OCI-LY1 (cell line): Measurements from ENCODE around the gene SIVA1.

ENCODE experiments used
- EZH2 ChIP-seq: fragments of 200-600 bp; sonication (generic), shearing (Covaris generic); IDR thresholded peaks from 2 replicates; pipeline ENCODE4 v1.8.0; 2017; ENCODE audit warnings: borderline replicate concordance, mixed run types, mild to moderate bottlenecking, antibody characterized with exemption, low read length, moderate library complexity, mixed read lengths
- TF ChIP-seq, protein P1 (sequence below): fragments of 200-600 bp; sonication (generic), shearing (Covaris generic); IDR thresholded peaks from 2 replicates; pipeline ENCODE4 v1.5.1; 2017; ENCODE audit warnings: mild to moderate bottlenecking, antibody characterized with exemption, low read length, moderate library complexity, mixed read lengths

DNA sequence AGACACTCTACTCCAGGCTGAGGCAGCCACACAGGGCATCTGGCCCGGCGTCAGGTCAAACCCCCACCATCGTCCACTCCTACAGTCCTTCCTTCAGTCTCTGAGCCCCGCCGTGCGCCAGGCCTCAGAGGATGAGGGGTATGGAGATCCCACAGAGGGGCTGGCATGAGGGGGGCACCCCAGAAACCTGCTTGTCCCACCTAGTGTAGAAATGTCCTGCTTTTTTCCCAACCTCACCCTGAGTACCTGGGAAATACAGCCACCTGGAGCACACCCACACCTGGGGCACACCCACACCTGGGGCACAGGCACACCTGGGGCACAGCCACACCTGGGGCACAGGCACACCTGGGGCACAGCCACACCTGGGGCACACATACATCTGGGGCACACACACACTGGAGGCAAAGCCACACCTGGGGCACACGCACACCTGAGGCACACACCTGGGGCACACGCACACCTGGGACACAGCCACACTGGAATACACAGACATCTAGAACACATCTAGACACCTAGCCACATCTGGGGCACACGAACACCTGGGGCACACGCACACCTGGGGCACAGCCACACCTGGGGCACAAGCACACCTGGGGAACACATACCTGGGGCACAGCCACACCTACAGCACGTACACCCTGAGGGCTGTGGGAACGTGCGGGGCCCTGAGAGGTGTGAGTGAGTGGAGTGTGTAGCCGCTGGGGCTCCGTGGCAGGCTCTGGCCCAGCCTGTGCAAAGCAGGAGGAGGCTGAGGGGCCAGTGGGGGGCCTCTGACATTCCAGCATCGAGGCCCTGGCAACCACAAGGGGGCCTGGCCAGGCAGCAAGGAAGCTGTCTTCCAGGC is 24.2 kb downstream of the SIVA1 start:
- TF ChIP-seq, protein P1, sequence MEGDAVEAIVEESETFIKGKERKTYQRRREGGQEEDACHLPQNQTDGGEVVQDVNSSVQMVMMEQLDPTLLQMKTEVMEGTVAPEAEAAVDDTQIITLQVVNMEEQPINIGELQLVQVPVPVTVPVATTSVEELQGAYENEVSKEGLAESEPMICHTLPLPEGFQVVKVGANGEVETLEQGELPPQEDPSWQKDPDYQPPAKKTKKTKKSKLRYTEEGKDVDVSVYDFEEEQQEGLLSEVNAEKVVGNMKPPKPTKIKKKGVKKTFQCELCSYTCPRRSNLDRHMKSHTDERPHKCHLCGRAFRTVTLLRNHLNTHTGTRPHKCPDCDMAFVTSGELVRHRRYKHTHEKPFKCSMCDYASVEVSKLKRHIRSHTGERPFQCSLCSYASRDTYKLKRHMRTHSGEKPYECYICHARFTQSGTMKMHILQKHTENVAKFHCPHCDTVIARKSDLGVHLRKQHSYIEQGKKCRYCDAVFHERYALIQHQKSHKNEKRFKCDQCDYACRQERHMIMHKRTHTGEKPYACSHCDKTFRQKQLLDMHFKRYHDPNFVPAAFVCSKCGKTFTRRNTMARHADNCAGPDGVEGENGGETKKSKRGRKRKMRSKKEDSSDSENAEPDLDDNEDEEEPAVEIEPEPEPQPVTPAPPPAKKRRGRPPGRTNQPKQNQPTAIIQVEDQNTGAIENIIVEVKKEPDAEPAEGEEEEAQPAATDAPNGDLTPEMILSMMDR = no peak
- TF ChIP-seq EZH2 = no peak
